Right lobe of liver (tissue), 6 donors: ENCODE measurements around the gene HIBADH. TPM values are rescaled to one million over a fixed set of nuclear protein-coding genes. Genes with fewer than 3 reads are reported as not detected.

Source experiments
- ATAC-seq, 4 donors: fragments of 200-7000 bp; cut with Tn5 transposase; one replicate each; pipeline ENCODE4 v1.9.1; 2020; ENCODE audit warnings: mild to moderate bottlenecking in 4 of 4, moderate library complexity in 4 of 4
- DNase-seq, 3 donors: peaks; one replicate each; pipeline ENCODE4 v3.0.0-alpha.2; 2020
- H3K27ac ChIP-seq, 3 donors: fragments of 200-600 bp; one replicate each; pipeline ENCODE4 v1.8.0; 2022
- H3K27me3 ChIP-seq, 2 donors: fragments of 200-600 bp; one replicate each; pipeline ENCODE4 v1.8.0; 2022
- H3K36me3 ChIP-seq, 4 donors: fragments of 200-600 bp; sonication (generic) in 1 of 4; one replicate each; pipeline versions ENCODE4 v1.5.1 to v1.8.0; 2017 to 2022; ENCODE audit warnings: control low read depth in 1 of 4
- H3K4me1 ChIP-seq, 4 donors: fragments of 200-600 bp; sonication (generic) in 1 of 4; one replicate each; pipeline versions ENCODE4 v1.5.1 to v1.8.0; 2017 to 2022; ENCODE audit warnings: control low read depth in 1 of 4
- H3K4me3 ChIP-seq, 3 donors: fragments of 200-600 bp; one replicate each; pipeline ENCODE4 v1.8.0; 2022
- H3K9me3 ChIP-seq, 4 donors: fragments of 200-600 bp; sonication (generic) in 1 of 4; one replicate each; pipeline versions ENCODE4 v1.5.1 to v1.8.0; 2017 to 2022; ENCODE audit warnings: control low read depth in 1 of 4
- POLR2A ChIP-seq: fragments of 450-650 bp; IDR thresholded peaks from one replicate; pipeline ENCODE4 v1.6.1; 2017; ENCODE audit warnings: antibody characterized with exemption, mild to moderate bottlenecking
- WGBS: methylation state at CpG from one replicate; pipeline ENCODE4 v1.1.6; 2018; ENCODE audit warnings: low coverage, low lambda C conversion rate; ENCODE audit not compliant: insufficient coverage; ENCODE audit errors: missing lambda C conversion rate; 5-methylcytosine and 5-hydroxymethylcytosine counted together
- intact Hi-C, 2 donors: fragments of 100-400 bp; cut with DNase I; formaldehyde crosslinking; loops; one replicate each; pipeline versions ENCODE4 v1.11.2 to v1.14.1; 2022
- total RNA-seq, 6 experiments: library from RNA; depleted of rRNA in 2 of 6; stranded (reverse); fragments of >200 nt in 2 of 6; fragmentation: NEBNext Ultra II Directional in 3 of 6; extraction: Animal tissue kit (Norgen Biotek cat#: 25700) in 3 of 6; gene quantifications; one replicate each; pipeline versions ENCODE4 v1.1.0 to v1.2.4, GENCODE V29; 2016 to 2023
- TF ChIP-seq, protein P1 (sequence below), 4 donors: fragments of 200-600 bp in 3 of 4; fragments of 450-650 bp in 1 of 4; IDR thresholded peaks; one replicate each; pipeline versions ENCODE4 v1.5.1 to v1.8.0; 2016 to 2022; ENCODE audit warnings: antibody characterized with exemption in 4 of 4, mild to moderate bottlenecking in 2 of 4
- donor health status: DM: no; HTN: yes; CAD: no.
- donor health status: DM: no; HTN: no; CAD: no.
- donor health status: DM: no; HTN: no; CAD: no.
- donor health status: DM: no; HTN: yes; CAD: no.
- donor health status: DM: no; HTN: yes; CAD: no.

The HIBADH gene
- total RNA-seq, 6 experiments from 2014 or later = 64.9 to 143 (median 67.2) TPM

GRCh38 chr7:27617651-27618381 lies 44.9 kb downstream of the HIBADH start:
- H3K4me1 ChIP-seq = peaks cover 0 to 11% (median 3%) of the 10 kb centered on the region in 4 donors
- no peaks in the 10 kb centered on the region for H3K36me3 ChIP-seq
- peak; percentile 94 to 98 (median 95) for ATAC-seq
- no peaks in the 10 kb centered on the region for H3K27me3 ChIP-seq
- intact Hi-C loops = no loop called here
- peaks cover 0 to 7% (median 0%) of the 10 kb centered on the region in 4 donors for H3K9me3 ChIP-seq
- H3K4me3 ChIP-seq = peak overlapping the region; percentile 2 to 28 (median 21)
- WGBS = 35% methylated on average over 5 of the region's 9 CpGs
- peak; percentile 53 to 92 (median 85) for DNase-seq
- H3K27ac ChIP-seq = peak overlapping the region; percentile 54 to 78 (median 67)
- TF ChIP-seq, protein P1, sequence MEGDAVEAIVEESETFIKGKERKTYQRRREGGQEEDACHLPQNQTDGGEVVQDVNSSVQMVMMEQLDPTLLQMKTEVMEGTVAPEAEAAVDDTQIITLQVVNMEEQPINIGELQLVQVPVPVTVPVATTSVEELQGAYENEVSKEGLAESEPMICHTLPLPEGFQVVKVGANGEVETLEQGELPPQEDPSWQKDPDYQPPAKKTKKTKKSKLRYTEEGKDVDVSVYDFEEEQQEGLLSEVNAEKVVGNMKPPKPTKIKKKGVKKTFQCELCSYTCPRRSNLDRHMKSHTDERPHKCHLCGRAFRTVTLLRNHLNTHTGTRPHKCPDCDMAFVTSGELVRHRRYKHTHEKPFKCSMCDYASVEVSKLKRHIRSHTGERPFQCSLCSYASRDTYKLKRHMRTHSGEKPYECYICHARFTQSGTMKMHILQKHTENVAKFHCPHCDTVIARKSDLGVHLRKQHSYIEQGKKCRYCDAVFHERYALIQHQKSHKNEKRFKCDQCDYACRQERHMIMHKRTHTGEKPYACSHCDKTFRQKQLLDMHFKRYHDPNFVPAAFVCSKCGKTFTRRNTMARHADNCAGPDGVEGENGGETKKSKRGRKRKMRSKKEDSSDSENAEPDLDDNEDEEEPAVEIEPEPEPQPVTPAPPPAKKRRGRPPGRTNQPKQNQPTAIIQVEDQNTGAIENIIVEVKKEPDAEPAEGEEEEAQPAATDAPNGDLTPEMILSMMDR (IDR thresholded peaks at IDR 0.05) = no peak
- TF ChIP-seq POLR2A = peak; percentile 73

DNA sequence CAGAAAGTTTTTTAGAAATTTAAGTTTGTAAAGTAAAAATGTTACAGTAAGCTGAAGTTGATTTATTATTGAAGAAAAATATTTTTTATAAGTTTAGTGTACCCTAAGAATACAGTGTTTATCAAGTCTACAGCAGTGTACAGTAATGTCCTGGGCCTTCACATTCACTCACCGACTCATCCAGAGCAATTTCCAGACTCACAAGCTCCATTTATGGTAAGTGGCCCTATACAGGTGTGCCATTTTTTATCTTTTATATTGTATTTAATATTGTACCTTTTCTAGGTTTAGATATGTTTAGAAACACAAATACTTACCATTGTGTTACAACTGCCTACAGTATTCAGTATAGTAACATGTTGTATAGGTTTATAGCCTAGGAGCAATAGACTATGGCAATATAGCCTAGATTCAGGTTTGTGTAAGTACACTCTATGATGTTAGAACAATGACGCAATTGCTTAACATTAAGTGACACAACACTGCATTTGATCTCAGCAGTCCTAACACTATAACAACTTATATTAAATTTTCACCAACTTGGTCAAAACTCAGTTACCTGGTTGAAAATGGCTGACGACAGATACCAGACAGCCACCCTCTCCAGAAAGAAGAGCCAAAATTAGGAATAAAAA lies 45.7 kb downstream of the HIBADH start:
- peak in 3 of 4 donors; percentile 45 to 58 (median 51) for ATAC-seq
- H3K4me1 ChIP-seq = peaks cover 0 to 11% (median 3%) of the 10 kb centered on the region in 4 donors
- WGBS = 22% methylated on average over 3 of the region's 3 CpGs

DNA sequence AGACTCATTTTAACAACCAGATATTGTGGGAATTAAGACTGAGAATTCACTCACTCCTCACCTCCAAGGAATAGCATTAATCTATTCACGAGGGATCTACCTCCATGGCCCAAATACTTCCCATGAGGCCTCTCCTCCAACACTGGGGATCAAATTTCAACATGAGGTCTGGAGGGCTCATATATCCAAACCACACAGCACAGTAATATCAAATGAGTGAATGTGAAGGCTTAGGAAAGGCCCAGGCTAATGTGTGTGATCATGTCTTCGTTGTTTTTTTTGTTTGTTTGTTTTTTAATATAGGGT lies 46.5 kb downstream of the HIBADH start:
- ATAC-seq = no peak
- Histone ChIP-seq H3K27me3 (no peaks in the 10 kb centered on the region), H3K4me3 (no peak overlapping the region), H3K4me1 (peaks cover 0 to 13% (median 3%) of the 10 kb centered on the region in 4 donors), H3K9me3 (peaks cover 0 to 7% (median 0%) of the 10 kb centered on the region in 4 donors), H3K27ac (no peak overlapping the region), H3K36me3 (no peaks in the 10 kb centered on the region)
- DNase-seq = no peak
- no peak for TF ChIP-seq POLR2A
- TF ChIP-seq, protein P1 (IDR thresholded peaks at IDR 0.05) = no peak
- 79% methylated on average over 2 of the region's 2 CpGs for WGBS
- intact Hi-C loops = no loop called here

More for the DNA sequence above, 45.7 kb downstream of the HIBADH start:
- Histone ChIP-seq H3K9me3 (peaks cover 0 to 7% (median 0%) of the 10 kb centered on the region in 4 donors), H3K36me3 (no peaks in the 10 kb centered on the region), H3K27me3 (no peaks in the 10 kb centered on the region), H3K27ac (peak overlapping the region; percentile 54 to 78 (median 67)), H3K4me3 (peak overlapping the region; percentile 2 to 28 (median 21))
- no peak for TF ChIP-seq POLR2A
- TF ChIP-seq, protein P1 (IDR thresholded peaks at IDR 0.05) = no peak
- intact Hi-C loops = no loop called here
- DNase-seq = no peak

DNA sequence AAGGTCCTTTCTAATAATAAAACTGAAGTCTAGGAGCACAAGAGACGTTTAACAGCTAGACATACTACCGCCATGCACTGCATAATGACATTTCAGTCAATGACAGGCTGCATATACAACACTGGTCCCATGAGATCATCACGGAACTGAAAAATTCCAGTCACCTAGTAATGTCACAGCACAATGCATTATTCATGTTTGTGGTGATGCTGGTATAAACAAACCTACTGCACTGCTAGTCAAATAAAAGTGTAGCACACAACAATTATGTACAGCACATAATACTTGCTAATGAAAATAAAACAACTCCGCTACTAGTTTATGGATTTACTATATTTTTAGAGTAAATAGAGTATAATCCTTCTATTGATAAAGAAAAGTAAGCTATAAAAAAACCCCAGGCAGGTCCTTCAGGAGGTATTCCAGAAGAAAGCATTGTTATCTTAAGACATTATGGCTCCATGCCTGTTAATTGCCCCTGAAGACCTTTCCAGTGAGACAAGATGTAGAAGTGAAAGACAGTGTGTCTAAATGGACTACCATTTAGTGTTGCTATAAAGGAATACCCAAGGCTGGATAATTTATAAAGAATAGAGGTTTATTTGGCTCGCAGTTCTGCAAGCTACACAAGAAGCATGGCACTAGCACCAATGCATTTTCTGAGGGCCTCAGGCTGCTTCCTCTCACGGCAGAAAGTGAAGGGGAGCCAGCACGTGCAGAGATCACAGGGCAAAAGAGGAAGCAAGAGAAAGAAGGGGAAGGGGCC lies 47.1 kb downstream of the HIBADH start:
- WGBS = 80% methylated on average over 7 of the region's 7 CpGs
- ATAC-seq (no peak), DNase-seq (no peak)
- intact Hi-C loops = no loop called here
- no peaks in the 10 kb centered on the region for H3K36me3 ChIP-seq
- no peaks in the 10 kb centered on the region for H3K27me3 ChIP-seq
- H3K27ac ChIP-seq = no peak overlapping the region
- H3K4me3 ChIP-seq = no peak overlapping the region
- peaks cover 0 to 19% (median 3%) of the 10 kb centered on the region in 4 donors for H3K4me1 ChIP-seq
- TF ChIP-seq, protein P1 (IDR thresholded peaks at IDR 0.05) = no peak
- H3K9me3 ChIP-seq = peaks cover 0 to 7% (median 0%) of the 10 kb centered on the region in 4 donors
